Activated naive CD8-positive, alpha-beta T cell treated with anti-CD3 and anti-CD28 coated beads for 36 hours (primary cell): Measurements from ENCODE around the gene TSSK3. TPM values are rescaled to one million over a fixed set of nuclear protein-coding genes. Genes with fewer than 3 reads are reported as not detected.
"Not testable (repeated sequence)": the region's sequence is repeated elsewhere in the genome, so short reads cannot be mapped to it uniquely, and the experiment has no call there.

Experiments used
- DNase-seq: peaks from one replicate; pipeline ENCODE4 v3.0.0; 2021
- H3K27ac Mint-ChIP-seq: one replicate; pipeline ENCODE4 v1.8.0; 2022; ENCODE audit warnings: mild to moderate bottlenecking, moderate library complexity, mixed read lengths
- H3K27me3 Mint-ChIP-seq: one replicate; pipeline ENCODE4 v1.8.0; 2022; ENCODE audit warnings: mild to moderate bottlenecking, mixed read lengths
- H3K36me3 Mint-ChIP-seq: one replicate; pipeline ENCODE4 v1.8.0; 2021; ENCODE audit warnings: mild to moderate bottlenecking, mixed read lengths
- H3K4me1 Mint-ChIP-seq: one replicate; pipeline ENCODE4 v1.8.0; 2021; ENCODE audit warnings: mixed read lengths
- H3K4me3 Mint-ChIP-seq: one replicate; pipeline ENCODE4 v1.8.0; 2022; ENCODE audit warnings: mild to moderate bottlenecking, moderate library complexity, mixed read lengths
- H3K9me3 Mint-ChIP-seq: one replicate; pipeline ENCODE4 v1.8.0; 2022; ENCODE audit warnings: mixed read lengths
- total RNA-seq, 2 experiments: library from RNA; stranded (reverse); gene quantifications; one replicate each; pipeline ENCODE4 v1.2.3, GENCODE V29; 2021

Gene TSSK3
- total RNA-seq, 2 experiments from 2014 or later = 0.48 to 0.60 TPM

DNA sequence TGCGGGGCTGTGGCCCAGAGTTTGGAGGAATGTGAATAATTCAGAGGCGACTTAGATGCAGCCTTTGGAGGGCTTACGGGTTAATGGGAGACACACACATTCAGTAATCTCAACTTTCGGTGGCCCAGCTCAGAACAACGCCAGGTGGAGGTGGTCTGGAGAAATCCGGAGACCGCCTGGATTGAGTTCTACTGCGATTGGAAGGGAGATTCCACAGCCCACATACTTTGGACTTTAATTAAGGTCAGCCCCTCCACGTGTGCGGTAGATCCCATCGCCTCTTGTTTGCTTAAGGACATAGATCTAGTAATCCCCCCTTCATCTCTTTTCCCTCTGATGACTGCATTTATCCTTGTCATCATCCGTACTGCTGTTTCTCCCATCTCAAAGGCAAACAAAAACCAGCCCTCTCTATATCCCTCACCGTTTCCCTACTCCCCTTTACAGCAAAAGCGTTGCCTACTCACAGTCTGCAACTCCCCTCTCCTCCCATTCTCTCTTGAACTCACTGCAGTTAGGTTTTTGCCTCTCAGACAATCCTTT is 32.6 kb downstream of the TSSK3 start:
- Mint-ChIP-seq H3K27me3 (no peaks in the 10 kb centered on the region), H3K4me3 (peak overlapping the region; percentile 100), H3K27ac (peak overlapping the region; percentile 96), H3K36me3 (peaks cover 3% of the 10 kb centered on the region), H3K4me1 (peaks cover 18% of the 10 kb centered on the region), H3K9me3 (peaks cover 2% of the 10 kb centered on the region)
- DNase-seq = no peak

DNA sequence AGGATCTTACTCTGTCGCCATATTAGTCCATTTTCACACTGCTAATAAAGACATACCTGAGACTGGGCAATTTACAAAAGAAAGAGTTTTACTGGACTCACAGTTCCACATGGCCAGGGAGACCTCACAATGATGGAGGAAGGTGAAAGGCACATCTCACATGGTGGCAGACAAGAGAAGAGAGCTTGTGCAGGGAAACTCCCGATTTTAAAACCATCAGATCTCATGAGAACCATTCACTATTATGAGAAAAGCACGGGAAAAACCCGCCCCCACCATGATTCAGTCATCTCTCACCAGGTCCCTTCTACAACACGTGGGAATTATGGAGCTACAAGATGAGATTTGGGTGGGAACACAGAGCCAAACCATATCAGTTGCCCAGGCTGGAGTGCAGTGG is 34.2 kb downstream of the TSSK3 start:
- not testable (repeated sequence) for H3K4me3 Mint-ChIP-seq, H3K9me3 Mint-ChIP-seq

DNA sequence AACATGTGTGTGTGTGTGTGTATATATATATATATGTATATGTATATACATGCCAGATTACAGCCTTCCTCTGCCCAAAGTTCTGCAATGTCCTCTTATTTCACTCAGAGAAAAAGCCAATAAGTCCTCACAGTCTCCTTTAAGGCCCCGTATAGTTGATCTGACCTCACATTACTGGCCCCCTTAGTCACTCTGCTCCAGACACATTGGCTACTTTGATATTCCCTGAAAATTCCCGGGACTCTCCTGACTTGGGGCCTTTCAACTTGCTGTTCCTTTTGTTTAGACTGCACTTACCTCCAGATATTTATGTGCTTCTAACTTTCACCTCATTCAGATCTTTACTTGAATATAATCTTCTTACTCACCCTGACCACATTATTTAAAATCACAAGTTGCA is 36.1 kb downstream of the TSSK3 start:
- Mint-ChIP-seq H3K27ac (no peak overlapping the region), H3K4me3 (no peak overlapping the region), H3K9me3 (peaks cover 2% of the 10 kb centered on the region), H3K36me3 (peaks cover 2% of the 10 kb centered on the region), H3K27me3 (no peaks in the 10 kb centered on the region), H3K4me1 (peaks cover 9% of the 10 kb centered on the region)
- no peak for DNase-seq

More for the DNA sequence above, 34.2 kb downstream of the TSSK3 start:
- not testable (repeated sequence) for H3K36me3 Mint-ChIP-seq, H3K27ac Mint-ChIP-seq, H3K27me3 Mint-ChIP-seq, DNase-seq
- H3K4me1 Mint-ChIP-seq = peaks cover 19% of the 10 kb centered on the region

DNA sequence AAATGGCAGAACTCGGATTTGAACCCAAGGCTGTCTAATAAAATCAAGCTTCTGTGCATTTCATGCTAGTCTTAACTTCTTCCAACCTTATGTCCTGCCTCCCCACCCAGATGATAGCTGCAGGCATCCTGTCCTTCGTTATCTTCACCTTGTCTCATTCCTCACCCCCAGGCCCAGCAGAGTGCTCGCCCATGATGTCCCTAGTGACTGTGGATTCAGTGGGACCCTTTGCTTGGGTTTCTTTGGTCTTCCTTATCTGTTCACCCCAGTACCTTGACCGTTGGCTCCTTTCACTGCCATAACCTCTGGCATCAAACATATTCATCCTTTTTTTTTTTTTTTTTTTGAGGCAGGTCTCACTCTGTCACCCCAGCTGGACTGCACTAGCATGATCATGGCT is 37.5 kb downstream of the TSSK3 start:
- no peak for DNase-seq
- Mint-ChIP-seq H3K27ac (no peak overlapping the region), H3K27me3 (no peaks in the 10 kb centered on the region), H3K4me1 (peaks cover 5% of the 10 kb centered on the region), H3K4me3 (no peak overlapping the region), H3K36me3 (no peaks in the 10 kb centered on the region), H3K9me3 (peaks cover 2% of the 10 kb centered on the region)

DNA sequence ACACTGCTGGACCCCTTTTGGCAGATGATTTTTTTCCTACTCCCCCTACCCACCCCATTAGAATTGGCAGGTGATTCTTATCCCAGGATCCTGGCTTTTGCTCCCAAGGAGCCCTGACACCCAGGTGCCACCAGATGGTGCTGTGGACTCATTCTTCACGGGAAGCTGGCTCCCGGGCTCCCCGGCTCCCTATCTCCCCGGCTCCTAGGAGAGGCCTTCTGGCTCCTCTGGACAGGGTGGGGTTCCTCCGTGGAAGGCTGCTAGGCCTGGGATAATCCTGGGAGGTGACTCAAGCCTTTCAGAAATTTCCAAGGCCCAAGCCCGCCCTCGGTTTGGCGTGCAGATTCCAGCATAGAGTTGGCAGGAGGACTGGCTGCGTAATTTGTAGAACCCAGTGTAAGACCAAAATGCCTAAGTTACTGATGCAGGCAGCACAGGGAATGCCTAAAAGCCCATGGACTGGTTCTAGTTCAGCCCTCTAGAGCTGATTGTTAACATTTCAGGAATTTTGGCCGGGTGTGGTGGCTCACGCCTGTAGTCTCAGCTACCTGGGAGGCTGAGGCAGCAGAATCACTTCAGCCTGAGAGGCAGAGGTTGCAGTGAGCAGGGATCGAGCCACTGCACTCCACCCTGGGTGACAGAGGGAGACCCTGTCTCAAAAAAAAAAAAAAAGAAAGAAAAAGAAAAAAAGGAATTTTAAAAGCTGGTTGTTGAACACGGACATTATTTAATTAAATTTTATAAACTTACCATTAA is 38.7 kb downstream of the TSSK3 start:
- Mint-ChIP-seq H3K27me3 (no peaks in the 10 kb centered on the region), H3K4me3 (no peak overlapping the region), H3K27ac (no peak overlapping the region), H3K4me1 (peaks cover 2% of the 10 kb centered on the region), H3K9me3 (peaks cover 2% of the 10 kb centered on the region), H3K36me3 (no peaks in the 10 kb centered on the region)
- peak; percentile 48 for DNase-seq

DNA sequence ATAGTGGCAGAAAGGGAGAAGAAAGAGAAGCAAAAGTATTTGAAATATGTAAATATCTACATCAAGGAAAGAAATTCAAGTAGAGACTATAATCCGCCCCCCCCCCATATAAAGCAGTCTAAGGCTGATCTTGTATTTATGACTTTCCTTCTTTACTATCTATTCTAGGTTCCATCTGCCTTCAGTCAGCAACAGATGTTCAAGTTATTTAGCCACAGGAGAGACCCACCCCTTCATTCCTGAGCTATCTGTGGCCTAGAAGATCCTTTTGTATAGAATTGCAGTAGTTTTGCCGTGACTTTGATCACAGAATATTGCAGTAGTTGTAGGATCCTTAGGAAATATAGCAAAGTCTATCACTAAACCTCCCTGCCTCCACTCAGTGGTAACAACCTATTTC is 42.6 kb downstream of the TSSK3 start:
- no peak for DNase-seq
- H3K27ac Mint-ChIP-seq = no peak overlapping the region
- H3K27me3 Mint-ChIP-seq = no peaks in the 10 kb centered on the region
- H3K4me3 Mint-ChIP-seq = no peak overlapping the region
- H3K4me1 Mint-ChIP-seq = peaks cover 2% of the 10 kb centered on the region
- no peaks in the 10 kb centered on the region for H3K36me3 Mint-ChIP-seq
- H3K9me3 Mint-ChIP-seq = no peaks in the 10 kb centered on the region

DNA sequence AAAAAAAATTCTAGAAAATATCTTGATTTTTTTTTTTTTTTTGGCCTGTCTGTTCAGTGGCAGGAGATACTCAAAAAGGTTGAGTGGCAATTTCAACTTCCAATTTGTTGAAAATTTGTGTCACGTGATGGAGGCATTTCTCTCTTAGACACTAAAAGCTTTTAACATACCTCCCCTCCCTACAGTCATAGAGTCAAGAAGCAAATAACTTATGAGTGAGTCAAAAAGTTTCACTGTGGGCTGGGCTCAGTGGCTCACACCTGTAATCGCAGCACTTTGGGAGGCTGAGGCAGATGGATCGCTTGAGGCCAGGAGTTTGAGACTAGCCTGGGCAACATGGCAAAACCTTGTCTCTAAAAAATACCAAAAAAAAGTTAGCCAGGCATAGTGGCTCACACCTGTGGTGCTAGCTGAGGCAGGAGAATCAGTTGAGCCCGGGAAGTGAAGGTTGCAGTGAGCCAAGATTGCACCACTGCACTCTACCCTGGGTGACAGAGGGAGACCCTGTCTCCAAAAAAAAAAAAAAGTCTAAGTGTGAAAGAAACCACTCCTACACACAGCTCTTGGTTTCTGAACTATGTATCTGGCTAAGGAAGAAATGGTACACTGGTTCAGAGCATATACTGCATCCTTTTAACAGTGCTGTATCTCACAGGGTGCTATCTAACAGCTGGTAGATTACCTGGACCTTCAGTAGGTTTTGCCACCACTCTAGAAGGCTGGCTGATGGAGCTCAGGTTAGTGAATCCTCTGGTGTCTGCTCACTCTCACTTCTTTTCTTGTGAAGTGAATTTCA is 43.5 kb downstream of the TSSK3 start:
- H3K4me1 Mint-ChIP-seq = peaks cover 2% of the 10 kb centered on the region

DNA sequence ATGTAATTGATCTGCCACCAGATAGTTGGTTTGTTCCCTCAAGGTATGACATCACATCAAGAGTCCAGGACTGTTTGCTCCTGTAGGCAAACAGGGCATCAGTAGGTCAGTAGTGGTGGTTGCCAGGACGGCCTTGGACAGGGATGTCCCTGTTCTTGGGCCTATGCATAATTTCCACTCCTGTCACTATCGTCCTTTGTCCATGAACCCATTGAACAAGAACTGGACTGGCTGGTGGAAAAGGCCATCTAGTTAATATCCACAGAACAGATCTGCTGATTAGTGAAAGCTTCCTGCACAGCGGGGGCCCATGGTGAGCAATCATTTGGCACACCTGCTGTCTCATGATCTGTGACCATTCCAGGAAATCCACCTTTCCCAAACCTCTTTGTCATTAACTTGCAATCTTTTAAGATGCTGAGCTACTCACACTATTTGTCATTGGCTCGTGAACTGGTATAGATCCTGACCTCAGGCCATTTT is 44.3 kb downstream of the TSSK3 start:
- H3K27me3 Mint-ChIP-seq = no peaks in the 10 kb centered on the region
- no peak for DNase-seq
- no peaks in the 10 kb centered on the region for H3K4me1 Mint-ChIP-seq
- H3K9me3 Mint-ChIP-seq = no peaks in the 10 kb centered on the region
- no peak overlapping the region for H3K27ac Mint-ChIP-seq
- H3K36me3 Mint-ChIP-seq = no peaks in the 10 kb centered on the region
- no peak overlapping the region for H3K4me3 Mint-ChIP-seq

More for the DNA sequence above, 43.5 kb downstream of the TSSK3 start:
- no peak for DNase-seq
- Mint-ChIP-seq H3K27ac (no peak overlapping the region), H3K9me3 (no peaks in the 10 kb centered on the region), H3K36me3 (no peaks in the 10 kb centered on the region), H3K27me3 (no peaks in the 10 kb centered on the region), H3K4me3 (no peak overlapping the region)

DNA sequence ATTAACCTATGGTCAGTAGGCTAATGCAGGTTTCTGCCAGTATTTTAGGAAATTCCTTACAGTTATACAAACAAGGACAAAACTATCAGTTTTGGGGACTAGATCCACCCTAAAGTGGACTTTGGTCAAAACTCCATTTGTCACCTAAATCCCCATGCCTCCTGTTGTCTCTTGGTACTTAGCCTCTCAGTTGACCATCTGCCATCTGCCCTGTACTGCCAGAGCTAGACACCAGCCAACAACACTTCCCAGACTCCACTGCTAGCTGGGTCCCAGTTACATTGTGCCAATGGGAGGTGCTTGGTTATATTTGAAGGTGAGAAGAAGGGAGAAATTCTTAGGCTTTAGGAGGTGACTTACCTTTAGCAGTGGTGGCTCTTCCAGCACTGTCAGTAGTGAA is 48.9 kb downstream of the TSSK3 start:
- no peak for DNase-seq
- Mint-ChIP-seq H3K27me3 (peaks cover 3% of the 10 kb centered on the region), H3K4me1 (peaks cover 3% of the 10 kb centered on the region), H3K4me3 (no peak overlapping the region), H3K27ac (no peak overlapping the region), H3K9me3 (no peaks in the 10 kb centered on the region), H3K36me3 (no peaks in the 10 kb centered on the region)

DNA sequence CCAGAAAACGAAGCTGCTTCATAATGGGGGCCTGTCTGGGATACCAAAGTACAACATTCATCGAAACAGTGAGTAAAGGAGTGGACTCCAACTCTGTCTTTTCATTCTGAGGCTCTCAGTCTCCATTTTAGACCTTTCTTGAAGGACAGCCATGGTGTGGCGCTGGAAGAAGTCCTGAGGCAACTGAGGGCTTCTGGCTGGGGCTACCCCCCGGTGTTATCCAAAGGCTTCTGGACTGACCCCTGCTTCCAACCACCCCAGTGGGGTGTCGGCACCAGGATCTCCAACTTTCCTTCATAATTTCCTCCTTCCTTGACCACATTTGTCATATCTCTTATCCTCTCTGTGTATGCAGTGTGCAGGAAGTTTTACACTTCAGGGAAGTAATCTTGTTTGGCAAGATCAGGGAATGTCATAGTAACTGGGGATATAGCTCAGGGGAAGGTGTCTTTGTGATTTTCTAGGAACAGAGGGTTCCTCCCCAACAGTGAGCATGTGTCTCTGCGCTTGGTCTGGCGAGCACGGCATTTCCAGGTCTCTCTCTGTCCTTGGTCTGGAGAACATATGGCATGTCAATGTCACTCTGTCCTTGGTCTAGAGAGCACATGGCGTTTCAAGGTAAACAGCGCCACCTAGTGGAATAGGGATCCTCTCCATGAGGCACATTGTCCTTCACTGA is 51.3 kb downstream of the TSSK3 start:
- Mint-ChIP-seq H3K27me3 (peaks cover 3% of the 10 kb centered on the region), H3K4me3 (no peak overlapping the region), H3K9me3 (peaks cover 1% of the 10 kb centered on the region), H3K36me3 (no peaks in the 10 kb centered on the region), H3K4me1 (peaks cover 3% of the 10 kb centered on the region), H3K27ac (no peak overlapping the region)
- DNase-seq = peak; percentile 64

Other genes with a start within 250 kb of the TSSK3 start
- 10 to 100 TPM; 84.0 to 84.4 TPM for gene TXLNA, start 182.9 kb upstream of the TSSK3 start, total RNA-seq
- gene CCDC28B, start 161.9 kb upstream of the TSSK3 start, total RNA-seq = 10 to 100 TPM; 29.0 to 29.1 TPM
- gene IQCC, start 156.9 kb upstream of the TSSK3 start, total RNA-seq = 1 to 10 TPM; 4.8 to 5.0 TPM
- gene DCDC2B, start 153.4 kb upstream of the TSSK3 start, total RNA-seq = not detected
- gene TMEM234, start 140.2 kb upstream of the TSSK3 start, total RNA-seq = 1 to 10 TPM; 5.7 to 6.5 TPM
- gene EIF3I, start 140.1 kb upstream of the TSSK3 start, total RNA-seq = 100 to 1,000 TPM; 366 to 389 TPM
- under 1 TPM in 1 of 2 experiments, not detected in 1; 0.32 TPM for gene FAM167B, start 115.3 kb upstream of the TSSK3 start, total RNA-seq
- 100 to 1,000 TPM; 285 to 286 TPM for gene LCK, start 111.3 kb upstream of the TSSK3 start, total RNA-seq
- gene HDAC1, start 70.5 kb upstream of the TSSK3 start, total RNA-seq = 100 to 1,000 TPM; 142 to 149 TPM
- 10 to 100 TPM; 26.4 to 26.7 TPM for gene MARCKSL1, start 26.3 kb upstream of the TSSK3 start, total RNA-seq
- 1 to 10 TPM; 2.8 to 3.6 TPM for gene FAM229A, start 54 bp upstream of the TSSK3 start, total RNA-seq
- gene BSDC1, start 31.9 kb downstream of the TSSK3 start, total RNA-seq = 10 to 100 TPM; 26.5 to 31.2 TPM
- not detected for gene ZBTB8B, start 102.5 kb downstream of the TSSK3 start, total RNA-seq
- under 1 TPM; 0.21 to 0.24 TPM for gene ZBTB8A, start 176.9 kb downstream of the TSSK3 start, total RNA-seq